Measurements from ENCODE around the gene TMEM108. TPM values are rescaled to one million over a fixed set of nuclear protein-coding genes. Genes with fewer than 3 reads are reported as not detected.

Gene TMEM108
- polyA plus RNA-seq, 3 donors: not detected

DNA sequence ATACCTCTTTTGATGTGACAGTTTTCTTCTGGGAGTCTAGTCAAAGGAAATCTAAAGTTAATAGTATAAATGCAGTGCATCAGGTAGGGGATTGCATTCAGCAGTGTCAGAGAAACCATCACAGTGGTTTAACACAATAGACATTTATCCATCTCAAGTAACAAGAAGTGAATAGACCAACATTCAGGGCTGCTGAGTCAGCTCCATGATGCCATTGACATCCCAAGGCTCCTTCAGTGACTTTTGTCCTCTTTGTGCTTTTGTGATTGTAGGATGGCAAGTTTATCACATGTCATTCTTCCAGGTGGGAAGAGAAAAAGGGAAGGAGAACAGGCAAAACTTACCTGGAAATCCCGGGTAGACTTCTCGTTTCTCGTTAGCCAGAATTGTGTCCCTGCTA, 158.3 kb downstream of the TMEM108 start:
- H3K79me2 ChIP-seq (ENCODE audit: insufficient read depth, low read length): no peaks in the 10 kb centered on the region
- H3K4me1 ChIP-seq (ENCODE audit: control insufficient read depth in 1 of 2, insufficient read depth in 2 of 2, low read length in 2 of 2): no peaks in the 10 kb centered on the region
- Mint-ChIP-seq H3K27me3 (ENCODE audit: low read depth in 3 of 3) (peaks cover 0 to 2% (median 2%) of the 10 kb centered on the region in 3 donors), H3K9me3 (peaks cover 2 to 15% (median 6%) of the 10 kb centered on the region in 7 donors), H3K27ac (no peak overlapping the region), H3K4me1 (no peaks in the 10 kb centered on the region), H3K36me3 (no peaks in the 10 kb centered on the region), H3K4me3 (no peak overlapping the region)
- H3K9ac ChIP-seq (ENCODE audit: insufficient read depth, low read length, poor library complexity, severe bottlenecking): no peak overlapping the region
- no peaks in the 10 kb centered on the region for H3K27me3 ChIP-seq (ENCODE audit: control insufficient read depth in 2 of 2, insufficient read depth in 2 of 2, low read length in 2 of 2)
- peaks cover 0 to 6% of the 10 kb centered on the region in 2 donors for H3K9me3 ChIP-seq (replicated peaks in 1 of 2; ENCODE audit: control insufficient read depth in 1 of 2, insufficient read depth in 1 of 2, low read length in 2 of 2)
- H3K27ac ChIP-seq (ENCODE audit: low read depth in 1 of 2, low read length in 2 of 2): no peak overlapping the region
- TF ChIP-seq, protein P1, sequence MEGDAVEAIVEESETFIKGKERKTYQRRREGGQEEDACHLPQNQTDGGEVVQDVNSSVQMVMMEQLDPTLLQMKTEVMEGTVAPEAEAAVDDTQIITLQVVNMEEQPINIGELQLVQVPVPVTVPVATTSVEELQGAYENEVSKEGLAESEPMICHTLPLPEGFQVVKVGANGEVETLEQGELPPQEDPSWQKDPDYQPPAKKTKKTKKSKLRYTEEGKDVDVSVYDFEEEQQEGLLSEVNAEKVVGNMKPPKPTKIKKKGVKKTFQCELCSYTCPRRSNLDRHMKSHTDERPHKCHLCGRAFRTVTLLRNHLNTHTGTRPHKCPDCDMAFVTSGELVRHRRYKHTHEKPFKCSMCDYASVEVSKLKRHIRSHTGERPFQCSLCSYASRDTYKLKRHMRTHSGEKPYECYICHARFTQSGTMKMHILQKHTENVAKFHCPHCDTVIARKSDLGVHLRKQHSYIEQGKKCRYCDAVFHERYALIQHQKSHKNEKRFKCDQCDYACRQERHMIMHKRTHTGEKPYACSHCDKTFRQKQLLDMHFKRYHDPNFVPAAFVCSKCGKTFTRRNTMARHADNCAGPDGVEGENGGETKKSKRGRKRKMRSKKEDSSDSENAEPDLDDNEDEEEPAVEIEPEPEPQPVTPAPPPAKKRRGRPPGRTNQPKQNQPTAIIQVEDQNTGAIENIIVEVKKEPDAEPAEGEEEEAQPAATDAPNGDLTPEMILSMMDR (IDR thresholded peaks at IDR 0.05): no peak
- no peak for DNase-seq
- no peak overlapping the region for H2AFZ ChIP-seq (ENCODE audit: insufficient read depth, low read depth, low read length, poor library complexity, severe bottlenecking)
- no peak overlapping the region for H3K4me3 ChIP-seq (replicated peaks in 1 of 3; ENCODE audit: low read depth in 2 of 3, low read length in 3 of 3)
- H4K20me1 ChIP-seq (ENCODE audit: insufficient read depth, low read length): no peaks in the 10 kb centered on the region
- no peaks in the 10 kb centered on the region for H3K36me3 ChIP-seq (replicated peaks in 1 of 2; ENCODE audit: control insufficient read depth in 1 of 2, insufficient read depth in 2 of 2, low read length in 2 of 2)
- H3K4me2 ChIP-seq (replicated peaks; ENCODE audit: extremely low read depth, low read length, poor library complexity, severe bottlenecking): no peak overlapping the region
- intact Hi-C loops (cut with micrococcal nuclease): no loop called here
- 73% methylated on average over 3 of the region's 3 CpGs for WGBS (ENCODE audit: insufficient coverage)

DNA sequence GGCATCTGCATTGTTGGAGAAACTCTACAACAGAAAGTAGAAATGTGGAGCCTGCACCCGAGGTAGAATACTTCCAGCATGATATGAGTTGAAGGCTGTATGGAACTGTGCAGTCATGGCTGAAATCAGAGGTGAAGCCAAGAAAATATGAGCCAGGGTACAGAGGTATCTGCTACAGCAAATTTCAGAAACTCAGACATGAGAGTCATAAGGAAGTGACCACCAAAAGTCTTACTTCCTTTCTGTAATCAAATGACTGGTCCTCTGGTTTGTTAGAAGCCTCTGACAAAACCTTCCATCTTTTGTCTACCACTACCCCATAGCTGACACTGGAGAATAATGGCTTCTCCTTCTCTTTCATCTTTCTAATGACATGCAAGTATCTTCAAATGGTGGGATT, 159.4 kb downstream of the TMEM108 start:
- no peaks in the 10 kb centered on the region for H3K79me2 ChIP-seq (ENCODE audit: insufficient read depth, low read length)
- H3K4me1 ChIP-seq (ENCODE audit: control insufficient read depth in 1 of 2, insufficient read depth in 2 of 2, low read length in 2 of 2): no peaks in the 10 kb centered on the region
- intact Hi-C loops (cut with micrococcal nuclease): no loop called here
- no CpG with 5 or more reads among the region's 1 CpG for WGBS (ENCODE audit: insufficient coverage)
- Mint-ChIP-seq H3K36me3 (no peaks in the 10 kb centered on the region), H3K9me3 (peaks cover 2 to 18% (median 6%) of the 10 kb centered on the region in 7 donors), H3K4me3 (no peak overlapping the region), H3K27ac (no peak overlapping the region), H3K27me3 (ENCODE audit: low read depth in 3 of 3) (peaks cover 0 to 2% (median 2%) of the 10 kb centered on the region in 3 donors), H3K4me1 (no peaks in the 10 kb centered on the region)
- no peak overlapping the region for H2AFZ ChIP-seq (ENCODE audit: insufficient read depth, low read depth, low read length, poor library complexity, severe bottlenecking)
- no peaks in the 10 kb centered on the region for H4K20me1 ChIP-seq (ENCODE audit: insufficient read depth, low read length)
- H3K36me3 ChIP-seq (replicated peaks in 1 of 2; ENCODE audit: control insufficient read depth in 1 of 2, insufficient read depth in 2 of 2, low read length in 2 of 2): no peaks in the 10 kb centered on the region
- no peak overlapping the region for H3K27ac ChIP-seq (ENCODE audit: low read depth in 1 of 2, low read length in 2 of 2)
- TF ChIP-seq, protein P1 (IDR thresholded peaks at IDR 0.05): no peak
- peaks cover 0 to 6% of the 10 kb centered on the region in 2 donors for H3K9me3 ChIP-seq (replicated peaks in 1 of 2; ENCODE audit: control insufficient read depth in 1 of 2, insufficient read depth in 1 of 2, low read length in 2 of 2)
- H3K4me3 ChIP-seq (replicated peaks in 1 of 3; ENCODE audit: low read depth in 2 of 3, low read length in 3 of 3): no peak overlapping the region
- DNase-seq: no peak
- no peak overlapping the region for H3K9ac ChIP-seq (ENCODE audit: insufficient read depth, low read length, poor library complexity, severe bottlenecking)
- no peak overlapping the region for H3K4me2 ChIP-seq (replicated peaks; ENCODE audit: extremely low read depth, low read length, poor library complexity, severe bottlenecking)
- H3K27me3 ChIP-seq (ENCODE audit: control insufficient read depth in 2 of 2, insufficient read depth in 2 of 2, low read length in 2 of 2): no peaks in the 10 kb centered on the region

All from CD14-positive monocyte (primary cell).